ENCODE results near the gene C1orf21.
"Not testable (repeated sequence)": the region's sequence is repeated elsewhere in the genome, so short reads cannot be mapped to it uniquely, and the experiment has no call there.

C1orf21 gene

GRCh38 chr1:184608581-184608980 is 221.8 kb downstream of the C1orf21 start:
- DNase-seq (ENCODE audit: low read depth), result no peak

GRCh38 chr1:184608990-184609389 is 222.2 kb downstream of the C1orf21 start:
- no peak for DNase-seq (ENCODE audit: low read depth)

GRCh38 chr1:184610876-184611595 is 224.2 kb downstream of the C1orf21 start:
- DNase-seq (ENCODE audit: low read depth), result no peak

GRCh38 chr1:184612229-184612628 is 225.4 kb downstream of the C1orf21 start:
- not testable (repeated sequence) for DNase-seq (ENCODE audit: low read depth)

GRCh38 chr1:184614667-184615066 is 227.8 kb downstream of the C1orf21 start:
- no peak for DNase-seq (ENCODE audit: low read depth)

GRCh38 chr1:184615301-184615700 is 228.5 kb downstream of the C1orf21 start:
- DNase-seq (ENCODE audit: low read depth), result no peak

GRCh38 chr1:184616504-184616903 is 229.7 kb downstream of the C1orf21 start:
- no peak for DNase-seq (ENCODE audit: low read depth)

- no peak for DNase-seq (ENCODE audit: low read depth)
Observed at GRCh38 chr1:184617433-184618029, 230.7 kb downstream of the C1orf21 start.

GRCh38 chr1:184618851-184619250 is 232.0 kb downstream of the C1orf21 start:
- DNase-seq (ENCODE audit: low read depth), result no peak

- no peak for DNase-seq (ENCODE audit: low read depth)
Observed at GRCh38 chr1:184620469-184620868, 233.6 kb downstream of the C1orf21 start.

- no peak for DNase-seq (ENCODE audit: low read depth)
Observed at GRCh38 chr1:184621260-184621659, 234.4 kb downstream of the C1orf21 start.

GRCh38 chr1:184622136-184622823 is 235.5 kb downstream of the C1orf21 start:
- no peak for DNase-seq (ENCODE audit: low read depth)

GRCh38 chr1:184623404-184623803 is 236.6 kb downstream of the C1orf21 start:
- DNase-seq (ENCODE audit: low read depth), result no peak

GRCh38 chr1:184624051-184624450 is 237.2 kb downstream of the C1orf21 start:
- DNase-seq (ENCODE audit: low read depth), result no peak

- no peak for DNase-seq (ENCODE audit: low read depth)
Observed at GRCh38 chr1:184624626-184625025, 237.8 kb downstream of the C1orf21 start.

GRCh38 chr1:184625271-184625670 is 238.4 kb downstream of the C1orf21 start:
- DNase-seq (ENCODE audit: low read depth), result no peak

GRCh38 chr1:184626076-184627006 is 239.5 kb downstream of the C1orf21 start:
- DNase-seq (ENCODE audit: low read depth), result no peak

GRCh38 chr1:184627007-184627341 is 240.1 kb downstream of the C1orf21 start:
- no peak for DNase-seq (ENCODE audit: low read depth)

GRCh38 chr1:184629266-184629665 is 242.4 kb downstream of the C1orf21 start:
- DNase-seq (ENCODE audit: low read depth), result no peak

GRCh38 chr1:184630679-184631060 is 243.8 kb downstream of the C1orf21 start:
- DNase-seq (ENCODE audit: low read depth), result no peak

- DNase-seq (ENCODE audit: low read depth), result no peak
Observed at GRCh38 chr1:184632415-184633175, 245.8 kb downstream of the C1orf21 start.

GRCh38 chr1:184633785-184634184 is 247.0 kb downstream of the C1orf21 start:
- no peak for DNase-seq (ENCODE audit: low read depth)
